SKM-1 treated with dmso at 0.1 percent for 144 hours (cell line): ENCODE data around the gene EMP3.

Experiments
- DNase-seq: peaks from one replicate; lab custom pipeline; 2025; ENCODE audit not compliant: unreplicated experiment; lab: John Stamatoyannopoulos, UW

The EMP3 gene

GRCh38 chr19:48372904-48373303, 47.6 kb downstream of the EMP3 start:
- DNase-seq: no peak

GRCh38 chr19:48373567-48373966, 48.2 kb downstream of the EMP3 start:
- no peak for DNase-seq

DNA sequence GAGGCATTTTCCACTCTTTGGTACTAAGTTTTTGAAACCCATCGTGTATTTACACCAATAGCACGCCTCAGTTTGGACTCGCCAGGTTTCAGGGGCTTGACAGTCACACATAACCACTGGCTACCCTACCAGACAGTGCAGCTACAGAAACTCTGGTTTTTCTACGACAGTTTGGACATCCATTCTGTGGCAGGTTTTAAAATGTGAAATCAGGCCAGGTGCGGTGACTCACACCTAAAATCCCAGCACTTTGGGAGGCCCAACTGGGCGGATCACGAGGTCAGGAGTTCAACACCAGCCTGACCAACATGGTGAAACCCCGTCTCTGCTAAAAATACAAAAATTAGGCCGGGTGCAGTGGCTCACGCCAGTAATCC, 52.8 kb downstream of the EMP3 start:
- no peak for DNase-seq

DNA sequence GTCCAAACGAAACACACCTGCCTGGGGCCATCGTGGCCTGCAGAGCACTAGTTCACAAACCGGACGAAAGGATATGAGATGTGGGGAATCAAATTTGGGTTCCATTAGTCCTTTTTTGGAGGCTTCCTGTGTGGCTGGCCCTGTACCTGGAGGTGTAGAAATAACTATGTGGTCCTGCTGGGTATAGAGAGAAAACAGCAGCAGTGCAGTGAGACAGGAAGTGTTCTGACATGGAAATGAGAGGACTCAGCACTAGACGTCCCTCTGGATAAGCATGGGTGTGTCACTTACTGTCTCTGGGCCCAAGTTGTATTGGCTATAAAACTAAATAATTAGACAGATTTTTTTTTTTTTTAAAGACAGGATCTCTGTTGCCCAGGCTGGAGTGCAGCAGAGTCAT, 53.7 kb downstream of the EMP3 start:
- no peak for DNase-seq
